Measurements from ENCODE around the gene OGA.
A peak's percentile ranks its signal among the peaks of the same experiment; 100 is the strongest.
"Not testable (repeated sequence)": the region's sequence is repeated elsewhere in the genome, so short reads cannot be mapped to it uniquely, and the experiment has no call there.

The OGA gene

GRCh38 chr10:101814466-101815071 lies 3.7 kb downstream of the OGA start:
- Histone ChIP-seq H3K27ac (peak overlapping the region in 5 of 21 experiments; percentile 11 to 97 (median 35)), H3K4me3 (peak overlapping the region in 3 of 7 experiments; percentile 83 to 100 (median 96))

- Histone ChIP-seq H3K27ac (no peak overlapping the region), H3K4me3 (no peak overlapping the region)
Observed at GRCh38 chr10:101812606-101813005, 5.6 kb downstream of the OGA start.

- Histone ChIP-seq H3K27ac (no peak overlapping the region), H3K4me3 (no peak overlapping the region)
Observed at GRCh38 chr10:101807158-101807557, 11.1 kb downstream of the OGA start.

- Histone ChIP-seq H3K4me3 (no peak overlapping the region), H3K27ac (no peak overlapping the region)
Observed at GRCh38 chr10:101803511-101803910, 14.7 kb downstream of the OGA start.

- no peak overlapping the region for H3K4me3 ChIP-seq
- H3K27ac ChIP-seq: no peak overlapping the region
Observed at GRCh38 chr10:101797403-101798059, 20.7 kb downstream of the OGA start.

- Histone ChIP-seq H3K4me3 (no peak overlapping the region), H3K27ac (no peak overlapping the region)
Observed at GRCh38 chr10:101793526-101793925, 24.7 kb downstream of the OGA start.

GRCh38 chr10:101789686-101790085 lies 28.6 kb downstream of the OGA start:
- H3K4me3 ChIP-seq: no peak overlapping the region
- no peak overlapping the region for H3K27ac ChIP-seq

- not testable (repeated sequence) for H3K4me3 ChIP-seq, H3K27ac ChIP-seq
Observed at GRCh38 chr10:101789231-101789630, 29.0 kb downstream of the OGA start.

- Histone ChIP-seq H3K4me3 (no peak overlapping the region), H3K27ac (no peak overlapping the region)
Observed at GRCh38 chr10:101785801-101786200, 32.4 kb downstream of the OGA start.

GRCh38 chr10:101784558-101784957 lies 33.7 kb downstream of the OGA start:
- H3K27ac ChIP-seq: peak overlapping the region in 2 of 21 experiments; percentile 75 to 83
- H3K4me3 ChIP-seq: no peak overlapping the region

- H3K27ac ChIP-seq: peak overlapping the region in 19 of 21 experiments; percentile 18 to 83 (median 71)
Observed at GRCh38 chr10:101783736-101784118, 34.5 kb downstream of the OGA start.

GRCh38 chr10:101782811-101783735 lies 35.2 kb downstream of the OGA start, which contains the start of gene NPM3:
Gene NPM3, minus strand, starts transcription at chr10:101783446. Its CDS starts 56 bp downstream, at chr10:101783390.
- Histone ChIP-seq H3K4me3 (peak within 1 kb of the TSS; percentile 51 to 82 (median 77)), H3K27ac (peak within 1 kb of the TSS in 20 of 21 experiments; percentile 18 to 83 (median 70))

More at GRCh38 chr10:101783736-101784118, 34.5 kb downstream of the OGA start:
- H3K4me3 ChIP-seq: peak overlapping the region; percentile 51 to 82 (median 77)

- Histone ChIP-seq H3K27ac (peak overlapping the region in 6 of 21 experiments; percentile 18 to 81 (median 72)), H3K4me3 (peak overlapping the region; percentile 51 to 82 (median 77))
Observed at GRCh38 chr10:101781984-101782810, 36.0 kb downstream of the OGA start.

- no peak overlapping the region for H3K27ac ChIP-seq
- H3K4me3 ChIP-seq: no peak overlapping the region
Observed at GRCh38 chr10:101781655-101781983, 36.6 kb downstream of the OGA start.

- no peak overlapping the region for H3K4me3 ChIP-seq
- no peak overlapping the region for H3K27ac ChIP-seq
Observed at GRCh38 chr10:101780818-101781654, 37.2 kb downstream of the OGA start.

GRCh38 chr10:101780187-101780817 lies 37.9 kb downstream of the OGA start:
- H3K27ac ChIP-seq: no peak overlapping the region
- peak overlapping the region; percentile 11 to 35 (median 29) for H3K4me3 ChIP-seq

- peak overlapping the region; percentile 11 to 35 (median 29) for H3K4me3 ChIP-seq
- H3K27ac ChIP-seq: no peak overlapping the region
Observed at GRCh38 chr10:101779544-101780186, 38.6 kb downstream of the OGA start.

All from skin epidermis (tissue), 12 donors.